SK-N-SH treated with all-trans-retinoic acid at 6 μM for 48 hours (cell line): ENCODE data around the gene CYP2C9.
"Not testable (repeated sequence)": the region's sequence is repeated elsewhere in the genome, so short reads cannot be mapped to it uniquely, and the experiment has no call there.

ENCODE experiments used
- ATAC-seq: fragments of 200-7000 bp; cut with Tn5 transposase; 3 replicates; pipeline ENCODE4 v1.9.1; 2020; ENCODE audit warnings: mild to moderate bottlenecking, moderate library complexity
- ARNTL ChIP-seq: fragments of 450-650 bp; formaldehyde crosslinking; IDR thresholded peaks from 2 replicates; pipeline ENCODE4 v1.5.0; 2020; ENCODE audit warnings: low read depth, mild to moderate bottlenecking, moderate library complexity, borderline replicate concordance
- CREB5 ChIP-seq: fragments of 250-450 bp; sonication (Bioruptor Pico); IDR thresholded peaks from 2 replicates; pipeline ENCODE4 v1.5.1; 2020; ENCODE audit warnings: low read depth, mild to moderate bottlenecking, moderate library complexity
- CSRNP3 ChIP-seq: fragments of 250-450 bp; sonication (Bioruptor Pico); IDR thresholded peaks from 2 replicates; pipeline ENCODE4 v1.5.1; 2021; ENCODE audit warnings: mild to moderate bottlenecking, moderate library complexity
- ESRRG ChIP-seq: fragments of 250-450 bp; sonication (Bioruptor Pico); IDR thresholded peaks from 2 replicates; pipeline ENCODE4 v1.6.1; 2021; ENCODE audit warnings: mild to moderate bottlenecking
- GLIS3 ChIP-seq: fragments of 250-450 bp; sonication (Bioruptor Pico); IDR thresholded peaks from 2 replicates; pipeline ENCODE4 v1.5.0; 2020; ENCODE audit warnings: mild to moderate bottlenecking, moderate library complexity
- POU6F1 ChIP-seq: fragments of 250-450 bp; sonication (Bioruptor Pico); IDR thresholded peaks from 2 replicates; pipeline ENCODE4 v1.8.0; 2021; ENCODE audit warnings: low read depth, mild to moderate bottlenecking, moderate library complexity, borderline replicate concordance
- PPARA ChIP-seq: fragments of 250-450 bp; sonication (Bioruptor Pico); IDR thresholded peaks from 2 replicates; pipeline ENCODE4 v1.5.0; 2020; ENCODE audit warnings: mild to moderate bottlenecking, borderline replicate concordance
- RARB ChIP-seq: fragments of 250-450 bp; sonication (Bioruptor Pico); IDR thresholded peaks from 2 replicates; pipeline ENCODE4 v1.8.0; 2021; ENCODE audit warnings: mild to moderate bottlenecking, moderate library complexity
- SNAI2 ChIP-seq: fragments of 250-450 bp; sonication (Bioruptor Pico); IDR thresholded peaks from 2 replicates; pipeline ENCODE4 v1.5.0; 2020; ENCODE audit warnings: mild to moderate bottlenecking, moderate library complexity
- TCF4 ChIP-seq: fragments of 250-450 bp; sonication (Bioruptor Pico); IDR thresholded peaks from 2 replicates; pipeline ENCODE4 v1.8.0; 2021; ENCODE audit warnings: mild to moderate bottlenecking, moderate library complexity, borderline replicate concordance
- TOX ChIP-seq: fragments of 250-450 bp; sonication (Bioruptor Pico); IDR thresholded peaks from 2 replicates; pipeline ENCODE4 v1.8.0; 2021; ENCODE audit warnings: mild to moderate bottlenecking, moderate library complexity, borderline replicate concordance
- TSHZ2 ChIP-seq: fragments of 250-450 bp; sonication (Bioruptor Pico); IDR thresholded peaks from 2 replicates; pipeline ENCODE4 v1.5.0; 2020; ENCODE audit warnings: mild to moderate bottlenecking, moderate library complexity
- ZC3H10 ChIP-seq: fragments of 250-450 bp; sonication (Bioruptor Pico); IDR thresholded peaks from 2 replicates; pipeline ENCODE4 v1.5.1; 2021; ENCODE audit warnings: mild to moderate bottlenecking, moderate library complexity
- ZFP3 ChIP-seq: fragments of 250-450 bp; sonication (Bioruptor Pico); IDR thresholded peaks from 2 replicates; pipeline ENCODE4 v1.5.0; 2020; ENCODE audit warnings: mild to moderate bottlenecking, moderate library complexity
- ZFP30 ChIP-seq: fragments of 450-650 bp; formaldehyde crosslinking; IDR thresholded peaks from 2 replicates; pipeline ENCODE4 v1.5.0; 2022; ENCODE audit warnings: mild to moderate bottlenecking, moderate library complexity
- ZNF70 ChIP-seq: fragments of 450-650 bp; formaldehyde crosslinking; IDR thresholded peaks from 2 replicates; pipeline ENCODE4 v1.5.0; 2020; ENCODE audit warnings: mild to moderate bottlenecking, moderate library complexity
- TF ChIP-seq, protein P1 (sequence below): fragments of 250-450 bp; sonication (Bioruptor Pico); IDR thresholded peaks from 2 replicates; pipeline ENCODE4 v1.8.0; 2020; ENCODE audit warnings: mild to moderate bottlenecking, moderate library complexity, borderline replicate concordance

Gene CYP2C9

DNA sequence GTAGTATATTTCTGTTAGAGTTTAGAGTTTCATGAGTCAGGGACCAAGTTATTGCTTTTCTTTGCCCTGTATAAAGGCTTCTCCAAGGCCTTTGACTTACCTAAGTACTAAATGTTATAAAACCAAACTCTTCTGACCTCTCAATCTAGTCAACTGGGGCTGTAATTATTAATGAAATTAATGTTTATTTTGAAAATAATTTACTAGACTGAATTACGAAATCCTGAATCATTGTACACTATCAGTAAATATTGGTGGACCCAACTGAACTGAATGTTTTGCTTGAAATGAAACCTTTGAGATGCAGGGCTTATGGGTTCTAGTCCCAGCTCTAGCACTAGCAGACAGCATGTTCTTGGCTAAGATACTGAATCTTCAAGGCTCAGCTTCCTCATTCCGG, 1.7 kb upstream of the CYP2C9 start (continued):
- TF ChIP-seq CSRNP3 (CRISPR knock-in tag), result no peak
- TF ChIP-seq POU6F1 (CRISPR knock-in tag), result no peak
- no peak for TF ChIP-seq TCF4 (CRISPR knock-in tag)
- no peak for TF ChIP-seq TOX (CRISPR knock-in tag)
- TF ChIP-seq SNAI2 (CRISPR knock-in tag), result no peak
- TF ChIP-seq GLIS3 (CRISPR knock-in tag), result no peak

- not testable (repeated sequence) for ATAC-seq
Measured at GRCh38 chr10:94943432-94944103, 5.1 kb downstream of the CYP2C9 start.

DNA sequence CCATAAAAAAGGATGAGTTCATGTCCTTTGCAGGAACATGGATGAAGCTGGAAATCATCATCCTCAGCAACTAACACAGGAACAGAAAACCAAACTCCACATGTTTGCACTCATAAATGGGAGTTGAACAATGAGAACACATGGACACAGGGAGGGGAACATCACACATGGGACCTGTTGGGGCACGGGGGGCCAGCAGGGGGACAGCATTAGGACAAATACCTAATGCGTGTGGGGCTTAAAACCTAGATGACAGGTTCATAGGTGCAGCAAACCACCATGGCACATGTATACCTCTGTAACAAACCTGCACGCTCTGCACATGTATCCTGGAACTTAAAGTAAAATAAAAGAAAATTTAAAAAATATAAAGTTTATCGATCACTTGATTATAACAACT, 7.7 kb downstream of the CYP2C9 start:
- not testable (repeated sequence) for ATAC-seq

DNA sequence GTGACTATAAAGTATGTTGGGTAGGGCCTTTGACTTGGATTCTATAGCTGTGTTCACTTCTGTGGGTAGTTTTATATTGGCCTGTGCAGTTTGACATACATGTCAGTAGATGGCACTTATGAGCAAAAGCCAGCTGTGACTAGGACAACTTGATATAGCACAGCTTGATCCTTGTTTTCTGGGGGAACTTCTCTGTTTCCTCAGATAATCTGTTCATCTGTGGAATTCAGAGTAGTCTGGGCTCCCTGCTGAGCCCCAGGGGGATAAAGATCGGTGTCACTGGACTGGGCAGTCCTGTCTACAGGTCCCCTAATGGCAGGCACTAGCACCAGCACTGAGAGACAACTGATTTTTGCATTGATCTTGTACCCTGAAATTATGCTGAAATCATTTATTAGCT, 25.4 kb downstream of the CYP2C9 start:
- peak; percentile 87 for ATAC-seq
- TF ChIP-seq CREB5 (CRISPR knock-in tag), result no peak
- no peak for TF ChIP-seq RARB (CRISPR knock-in tag)
- TF ChIP-seq ZNF70 (CRISPR knock-in tag), result no peak
- no peak for TF ChIP-seq TOX (CRISPR knock-in tag)
- no peak for TF ChIP-seq PPARA
- TF ChIP-seq, protein P1, sequence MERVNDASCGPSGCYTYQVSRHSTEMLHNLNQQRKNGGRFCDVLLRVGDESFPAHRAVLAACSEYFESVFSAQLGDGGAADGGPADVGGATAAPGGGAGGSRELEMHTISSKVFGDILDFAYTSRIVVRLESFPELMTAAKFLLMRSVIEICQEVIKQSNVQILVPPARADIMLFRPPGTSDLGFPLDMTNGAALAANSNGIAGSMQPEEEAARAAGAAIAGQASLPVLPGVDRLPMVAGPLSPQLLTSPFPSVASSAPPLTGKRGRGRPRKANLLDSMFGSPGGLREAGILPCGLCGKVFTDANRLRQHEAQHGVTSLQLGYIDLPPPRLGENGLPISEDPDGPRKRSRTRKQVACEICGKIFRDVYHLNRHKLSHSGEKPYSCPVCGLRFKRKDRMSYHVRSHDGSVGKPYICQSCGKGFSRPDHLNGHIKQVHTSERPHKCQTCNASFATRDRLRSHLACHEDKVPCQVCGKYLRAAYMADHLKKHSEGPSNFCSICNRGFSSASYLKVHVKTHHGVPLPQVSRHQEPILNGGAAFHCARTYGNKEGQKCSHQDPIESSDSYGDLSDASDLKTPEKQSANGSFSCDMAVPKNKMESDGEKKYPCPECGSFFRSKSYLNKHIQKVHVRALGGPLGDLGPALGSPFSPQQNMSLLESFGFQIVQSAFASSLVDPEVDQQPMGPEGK (CRISPR knock-in tag), result no peak
- TF ChIP-seq ARNTL (CRISPR knock-in tag), result no peak
- no peak for TF ChIP-seq ESRRG
- TF ChIP-seq ZFP30 (CRISPR knock-in tag), result no peak
- no peak for TF ChIP-seq ZC3H10 (CRISPR knock-in tag)

GRCh38 chr10:94983555-94983954, 45.1 kb downstream of the CYP2C9 start:
- no peak for TF ChIP-seq TSHZ2 (CRISPR knock-in tag)
- no peak for TF ChIP-seq ZFP30 (CRISPR knock-in tag)
- no peak for TF ChIP-seq ZFP3 (CRISPR knock-in tag)
- no peak for ATAC-seq
